Measurements from ENCODE around the gene ETNK2. TPM values are rescaled to one million over a fixed set of nuclear protein-coding genes. Genes with fewer than 3 reads are reported as not detected.

The ETNK2 gene
- total and polyA plus RNA-seq, 2 of the 8 experiments (the other 6 are each of a cell fraction or from before 2014, with no cell fraction given) = 20.1 to 26.7 TPM

GRCh38 chr1:204108312-204109141 lies 43.3 kb downstream of the ETNK2 start (continued):
- no peak for TF ChIP-seq SAP30 (IDR thresholded peaks at IDR 0.05; ENCODE audit: insufficient read depth, insufficient replicate concordance, low read length)
- TF ChIP-seq RBBP5 (IDR thresholded peaks at IDR 0.05; ENCODE audit: borderline replicate concordance, low read depth, low read length) = no peak
- 0 out of 2 replicates have a peak, but pooled peaks have one; percentile 50 for TF ChIP-seq TCF12 (IDR thresholded peaks at IDR 0.05; ENCODE audit: low read depth, low read length)
- no peak for TF ChIP-seq PHF8 (conservative IDR thresholded peaks at IDR 0.05; ENCODE audit: low read depth, low read length)
- TF ChIP-seq POLR2A (IDR thresholded peaks at IDR 0.05; ENCODE audit: control extremely low read depth in 1 of 2, low read depth in 2 of 2, low read length in 2 of 2) = no peak
- TF ChIP-seq POU5F1 (IDR thresholded peaks at IDR 0.05; ENCODE audit: low read depth, low read length) = peak; percentile 82; the same call in 1 of the 2 replicates
- peak; percentile 94 for TF ChIP-seq CTBP2 (IDR thresholded peaks at IDR 0.05; ENCODE audit: borderline replicate concordance, insufficient read depth, insufficient read length, low read length)
- TF ChIP-seq, protein P1, sequence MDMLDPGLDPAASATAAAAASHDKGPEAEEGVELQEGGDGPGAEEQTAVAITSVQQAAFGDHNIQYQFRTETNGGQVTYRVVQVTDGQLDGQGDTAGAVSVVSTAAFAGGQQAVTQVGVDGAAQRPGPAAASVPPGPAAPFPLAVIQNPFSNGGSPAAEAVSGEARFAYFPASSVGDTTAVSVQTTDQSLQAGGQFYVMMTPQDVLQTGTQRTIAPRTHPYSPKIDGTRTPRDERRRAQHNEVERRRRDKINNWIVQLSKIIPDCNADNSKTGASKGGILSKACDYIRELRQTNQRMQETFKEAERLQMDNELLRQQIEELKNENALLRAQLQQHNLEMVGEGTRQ (IDR thresholded peaks at IDR 0.05; ENCODE audit: low read length) = no peak
- TF ChIP-seq, protein P2, sequence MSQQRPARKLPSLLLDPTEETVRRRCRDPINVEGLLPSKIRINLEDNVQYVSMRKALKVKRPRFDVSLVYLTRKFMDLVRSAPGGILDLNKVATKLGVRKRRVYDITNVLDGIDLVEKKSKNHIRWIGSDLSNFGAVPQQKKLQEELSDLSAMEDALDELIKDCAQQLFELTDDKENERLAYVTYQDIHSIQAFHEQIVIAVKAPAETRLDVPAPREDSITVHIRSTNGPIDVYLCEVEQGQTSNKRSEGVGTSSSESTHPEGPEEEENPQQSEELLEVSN (IDR thresholded peaks at IDR 0.05) = no peak
- TF ChIP-seq SP1 (IDR thresholded peaks at IDR 0.05; ENCODE audit: low read depth, low read length) = peak; percentile 84
- TF ChIP-seq NANOG (IDR thresholded peaks at IDR 0.05; ENCODE audit: insufficient read depth, low read depth, low read length, poor library complexity, severe bottlenecking) = peak; percentile 34
- TF ChIP-seq HDAC2 (IDR thresholded peaks at IDR 0.05; ENCODE audit: borderline replicate concordance in 1 of 2, low read depth in 2 of 2, low read length in 2 of 2) = 0 out of 4 replicates have a peak, but pooled peaks have one; percentile 34 to 61
- no peak for TF ChIP-seq POLR2AphosphoS5 (IDR thresholded peaks at IDR 0.05; ENCODE audit: low read depth, low read length)
- no peak for TF ChIP-seq SIX5 (IDR thresholded peaks at IDR 0.05; ENCODE audit: low read depth, low read length)
- no peak for TF ChIP-seq TAF7 (optimal IDR thresholded peaks at IDR 0.05; ENCODE audit: borderline replicate concordance, low read depth, low read length)
- TF ChIP-seq HDAC6 (IDR thresholded peaks at IDR 0.05; ENCODE audit: low read depth, low read length) = no peak
- no peak for TF ChIP-seq GABPA (IDR thresholded peaks at IDR 0.05; ENCODE audit: borderline replicate concordance, insufficient read depth, low read length)
- TF ChIP-seq RXRA (IDR thresholded peaks at IDR 0.05; ENCODE audit: insufficient read depth, low read depth, low read length) = no peak
- 0 out of 2 replicates have a peak, but pooled peaks have one; percentile 30 for TF ChIP-seq CEBPB (IDR thresholded peaks at IDR 0.05; ENCODE audit: low read depth, low read length)
- TF ChIP-seq SIN3A (conservative IDR thresholded peaks at IDR 0.05 in 1 of 2, IDR thresholded peaks at IDR 0.05 in 1 of 2; ENCODE audit: low read depth in 1 of 2, low read length in 2 of 2) = peak; percentile 43 to 82; a peak in 2 of 4 replicates
- TF ChIP-seq ZNF274 (IDR thresholded peaks at IDR 0.05; ENCODE audit: borderline replicate concordance, extremely low read depth, low read length) = no peak
